Measurements from ENCODE around the gene RAB1A. TPM values are rescaled to one million over a fixed set of nuclear protein-coding genes. Genes with fewer than 3 reads are reported as not detected.

RAB1A gene
- total and polyA plus RNA-seq, 2 of the 13 experiments (the other 11 are each of a cell fraction or from before 2014, with no cell fraction given), result 206 to 226 TPM

DNA sequence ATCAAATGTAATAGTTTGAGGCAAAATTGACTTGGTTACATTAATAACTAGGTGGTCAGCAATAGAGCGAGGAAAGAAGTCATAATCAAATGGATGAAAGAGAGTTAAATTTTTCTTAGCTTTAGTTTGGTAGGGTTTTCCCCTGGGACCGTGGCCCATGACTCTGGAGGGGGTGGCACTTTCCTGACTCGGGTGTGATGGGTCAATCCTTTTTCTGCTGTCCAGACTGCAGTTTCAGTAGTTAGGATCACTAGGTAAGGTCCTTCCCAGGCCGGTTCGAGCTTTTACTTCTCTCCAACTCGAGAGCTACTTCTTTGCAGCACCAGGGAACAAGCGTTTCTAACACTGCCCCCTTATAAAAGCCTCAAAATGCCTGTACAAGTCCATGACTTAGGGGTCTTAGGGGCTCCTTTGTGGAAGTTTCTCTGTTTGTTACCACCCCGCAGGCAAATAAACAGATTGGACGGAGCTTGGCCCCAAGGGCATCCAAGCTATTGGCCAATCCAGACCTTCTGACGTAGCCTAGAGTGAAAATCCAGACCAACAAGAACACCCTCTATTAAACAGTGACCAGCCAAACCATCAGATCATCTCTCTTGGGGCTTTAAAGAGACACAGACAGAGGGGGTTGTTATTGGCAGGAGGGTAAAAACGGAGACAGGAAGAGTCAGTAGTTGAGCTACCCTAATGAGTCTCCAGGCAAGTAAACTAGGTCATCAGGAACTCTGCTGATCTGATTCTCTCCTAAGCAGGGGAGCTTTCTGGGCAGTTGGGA, 83.1 kb downstream of the RAB1A start:
- Histone ChIP-seq H3K4me1 (ENCODE audit: insufficient read depth, low read length) (peaks cover 7% of the 10 kb centered on the region), H3K27me3 (ENCODE audit: control insufficient read depth in 1 of 2, insufficient read depth in 2 of 2, low read length in 2 of 2) (no peaks in the 10 kb centered on the region), H3K9ac (ENCODE audit: insufficient read depth, low read depth, low read length) (no peak overlapping the region), H3K9me3 (ENCODE audit: low read length) (no peaks in the 10 kb centered on the region), H3K4me2 (ENCODE audit: low read depth, low read length) (no peak overlapping the region), H3K79me2 (ENCODE audit: insufficient read depth, low read length) (no peaks in the 10 kb centered on the region), H2AFZ (ENCODE audit: low read length) (no peak overlapping the region), H3K36me3 (replicated peaks in 1 of 2; ENCODE audit: control insufficient read depth in 1 of 2, insufficient read depth in 2 of 2, low read length in 2 of 2) (peaks cover 0 to 12% of the 10 kb centered on the region in 2 experiments; a peak in 1 of 5 replicates), H3K4me3 (replicated peaks in 1 of 3; ENCODE audit: insufficient read depth in 1 of 3, low read depth in 2 of 3, low read length in 3 of 3) (no peak overlapping the region), H3K27ac (ENCODE audit: extremely low read length, insufficient read depth, low read length) (no peak overlapping the region), H4K20me1 (ENCODE audit: insufficient read depth, low read length) (no peaks in the 10 kb centered on the region)
- FAIRE-seq (no peak), DNase-seq (ENCODE audit: low spot score) (no peak), ATAC-seq (no peak)
- ChIA-PET POLR2A (interaction anchor here (2.6 kb wide), 1 partner anchor 9 kb away, joined by 12 read pairs; the partner anchor contains the start of gene CEP68), CTCF (ENCODE audit: low intra/inter-chr PET ratio, low total read pairs) (no interaction called here)
- BruUV-seq (replicated peaks), result no TSS peak
- in situ Hi-C loops (cut with HindIII; ENCODE audit: extremely low pct_ligation_motif_present, low pct_unique_long_range_greater_than_20kb), result no loop called here
- WGBS (ENCODE audit: low lambda C conversion rate), result 95% methylated on average over 11 of the region's 11 CpGs
- TF ChIP-seq ZNF576 (CRISPR knock-in tag; IDR thresholded peaks at IDR 0.05) (no peak), EHMT2 (IDR thresholded peaks at IDR 0.05; ENCODE audit: borderline replicate concordance, low read depth, low read length) (no peak), TERF1 (CRISPR knock-in tag; IDR thresholded peaks at IDR 0.05) (no peak), SNAI1 (CRISPR knock-in tag; IDR thresholded peaks at IDR 0.05; ENCODE audit: borderline replicate concordance) (no peak), PHF8 (CRISPR knock-in tag; IDR thresholded peaks at IDR 0.05) (no peak), EEA1 (CRISPR knock-in tag; IDR thresholded peaks at IDR 0.05; ENCODE audit: borderline replicate concordance) (no peak), ZNF230 (CRISPR knock-in tag; IDR thresholded peaks at IDR 0.05) (no peak), EED (CRISPR knock-in tag; IDR thresholded peaks at IDR 0.05) (no peak), ZNF33B (CRISPR knock-in tag; IDR thresholded peaks at IDR 0.05) (no peak), ZFP62 (CRISPR knock-in tag; IDR thresholded peaks at IDR 0.05) (no peak), CCDC6 (CRISPR knock-in tag; IDR thresholded peaks at IDR 0.05) (no peak), TARDBP (CRISPR knock-in tag; IDR thresholded peaks at IDR 0.05) (no peak), ZNF317 (CRISPR knock-in tag; IDR thresholded peaks at IDR 0.05) (no peak), GABPA (IDR thresholded peaks at IDR 0.05; ENCODE audit: low read depth, low read length) (no peak), GABPA (CRISPR knock-in tag; IDR thresholded peaks at IDR 0.05; ENCODE audit: low read depth) (no peak), ZNF430 (CRISPR knock-in tag; IDR thresholded peaks at IDR 0.05) (no peak), ZFP36L2 (CRISPR knock-in tag; IDR thresholded peaks at IDR 0.05) (no peak), POLR2AphosphoS5 (IDR thresholded peaks at IDR 0.05; ENCODE audit: low read depth, low read length) (no peak)
- TF ChIP-seq, protein P1, sequence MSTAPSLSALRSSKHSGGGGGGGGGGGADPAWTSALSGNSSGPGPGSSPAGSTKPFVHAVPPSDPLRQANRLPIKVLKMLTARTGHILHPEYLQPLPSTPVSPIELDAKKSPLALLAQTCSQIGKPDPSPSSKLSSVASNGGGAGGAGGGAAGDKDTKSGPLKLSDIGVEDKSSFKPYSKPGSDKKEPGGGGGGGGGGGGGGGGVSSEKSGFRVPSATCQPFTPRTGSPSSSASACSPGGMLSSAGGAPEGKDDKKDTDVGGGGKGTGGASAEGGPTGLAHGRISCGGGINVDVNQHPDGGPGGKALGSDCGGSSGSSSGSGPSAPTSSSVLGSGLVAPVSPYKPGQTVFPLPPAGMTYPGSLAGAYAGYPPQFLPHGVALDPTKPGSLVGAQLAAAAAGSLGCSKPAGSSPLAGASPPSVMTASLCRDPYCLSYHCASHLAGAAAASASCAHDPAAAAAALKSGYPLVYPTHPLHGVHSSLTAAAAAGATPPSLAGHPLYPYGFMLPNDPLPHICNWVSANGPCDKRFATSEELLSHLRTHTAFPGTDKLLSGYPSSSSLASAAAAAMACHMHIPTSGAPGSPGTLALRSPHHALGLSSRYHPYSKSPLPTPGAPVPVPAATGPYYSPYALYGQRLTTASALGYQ (CRISPR knock-in tag; IDR thresholded peaks at IDR 0.05), result no peak
- TF ChIP-seq, protein P2, sequence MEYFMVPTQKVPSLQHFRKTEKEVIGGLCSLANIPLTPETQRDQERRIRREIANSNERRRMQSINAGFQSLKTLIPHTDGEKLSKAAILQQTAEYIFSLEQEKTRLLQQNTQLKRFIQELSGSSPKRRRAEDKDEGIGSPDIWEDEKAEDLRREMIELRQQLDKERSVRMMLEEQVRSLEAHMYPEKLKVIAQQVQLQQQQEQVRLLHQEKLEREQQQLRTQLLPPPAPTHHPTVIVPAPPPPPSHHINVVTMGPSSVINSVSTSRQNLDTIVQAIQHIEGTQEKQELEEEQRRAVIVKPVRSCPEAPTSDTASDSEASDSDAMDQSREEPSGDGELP (IDR thresholded peaks at IDR 0.05; ENCODE audit: borderline replicate concordance, low read depth), result no peak
- intact Hi-C loops (cut with micrococcal nuclease; ENCODE audit: unreplicated experiment), result no loop called here
